KBM-7 (cell line): ENCODE measurements around the gene FBXO47.
A peak's percentile ranks its signal among the peaks of the same experiment; 100 is the strongest.
"Not testable (repeated sequence)": the region's sequence is repeated elsewhere in the genome, so short reads cannot be mapped to it uniquely, and the experiment has no call there.

ENCODE experiments used
- DNase-seq: peaks from one replicate; pipeline ENCODE4 v3.0.0-alpha.2; 2015
- in situ Hi-C: fragments of 300-500 bp; cut with MboI; formaldehyde crosslinking; loops from 2 replicates; pipeline ENCODE4 v1.14.3; 2020; ENCODE audit warnings: low sequenced_read_pairs, low pct_unique_long_range_greater_than_20kb, mixed read lengths

Gene FBXO47

GRCh38 chr17:38982858-38983746 is 15.9 kb upstream of the FBXO47 start:
- in situ Hi-C loops, result loop anchor here (25.0 kb wide), 1 partner anchor 179 kb away; the partner anchor contains the start of genes ARL5C and PLXDC1

GRCh38 chr17:38981636-38982035 is 14.4 kb upstream of the FBXO47 start:
- in situ Hi-C loops, result loop anchor here (25.0 kb wide), 1 partner anchor 181 kb away; the partner anchor contains the start of genes ARL5C and PLXDC1
- DNase-seq, result no peak

More at GRCh38 chr17:38982858-38983746, 15.9 kb upstream of the FBXO47 start:
- DNase-seq, result peak; percentile 77

GRCh38 chr17:38980490-38981217 is 13.5 kb upstream of the FBXO47 start:
- in situ Hi-C loops, result loop anchor here (25.0 kb wide), 1 partner anchor 182 kb away; the partner anchor contains the start of genes ARL5C and PLXDC1
- no peak for DNase-seq

- in situ Hi-C loops, result loop anchor here (25.0 kb wide), 1 partner anchor 184 kb away; the partner anchor contains the start of genes ARL5C and PLXDC1
- no peak for DNase-seq
Observed at GRCh38 chr17:38978180-38978579, 11.0 kb upstream of the FBXO47 start.

- peak; percentile 39 for DNase-seq
- in situ Hi-C loops, result loop anchor here (25.0 kb wide), 1 partner anchor 186 kb away; the partner anchor contains the start of genes ARL5C and PLXDC1
Observed at GRCh38 chr17:38976187-38976551, 9.0 kb upstream of the FBXO47 start.

GRCh38 chr17:38970804-38971203 is 3.6 kb upstream of the FBXO47 start:
- no peak for DNase-seq
- in situ Hi-C loops, result no loop called here

GRCh38 chr17:38970128-38970527 is 2.9 kb upstream of the FBXO47 start:
- no peak for DNase-seq
- in situ Hi-C loops, result no loop called here

- DNase-seq, result no peak
- in situ Hi-C loops, result no loop called here
Observed at GRCh38 chr17:38969281-38969680, 2.1 kb upstream of the FBXO47 start.

- in situ Hi-C loops, result no loop called here
Observed at GRCh38 chr17:38961413-38961812, 5.8 kb downstream of the FBXO47 start.

GRCh38 chr17:38960402-38960801 is 6.8 kb downstream of the FBXO47 start:
- in situ Hi-C loops, result no loop called here
- DNase-seq, result no peak

More at GRCh38 chr17:38961413-38961812, 5.8 kb downstream of the FBXO47 start:
- DNase-seq, result no peak

- DNase-seq, result no peak
- in situ Hi-C loops, result no loop called here
Observed at GRCh38 chr17:38959508-38959907, 7.7 kb downstream of the FBXO47 start.

- no peak for DNase-seq
- in situ Hi-C loops, result no loop called here
Observed at GRCh38 chr17:38958756-38959155, 8.4 kb downstream of the FBXO47 start.

- in situ Hi-C loops, result no loop called here
- DNase-seq, result no peak
Observed at GRCh38 chr17:38958326-38958725, 8.9 kb downstream of the FBXO47 start.

GRCh38 chr17:38953800-38954199 is 13.4 kb downstream of the FBXO47 start:
- DNase-seq, in situ Hi-C loops: not testable (repeated sequence)

- in situ Hi-C loops, result no loop called here
- no peak for DNase-seq
Observed at GRCh38 chr17:38947189-38947588, 20.0 kb downstream of the FBXO47 start.

GRCh38 chr17:38943607-38944006 is 23.6 kb downstream of the FBXO47 start:
- in situ Hi-C loops, result no loop called here
- no peak for DNase-seq

GRCh38 chr17:38942696-38943334 is 24.4 kb downstream of the FBXO47 start:
- in situ Hi-C loops, result no loop called here
- no peak for DNase-seq

GRCh38 chr17:38940404-38940803 is 26.8 kb downstream of the FBXO47 start:
- in situ Hi-C loops, result no loop called here
- no peak for DNase-seq

- DNase-seq, result no peak
- in situ Hi-C loops, result no loop called here
Observed at GRCh38 chr17:38939987-38940386, 27.2 kb downstream of the FBXO47 start.
